GM19351 (cell line): ENCODE data around the gene LTBP1.

ENCODE experiments used
- ATAC-seq: cut with Tn5 transposase; IDR thresholded peaks from one replicate; pipeline ENCODE4 v1.9.1; 2021; ENCODE audit warnings: mild to moderate bottlenecking, moderate library complexity; ENCODE audit not compliant: unreplicated experiment

LTBP1 gene

GRCh38 chr2:33242845-33243244 is 296.1 kb downstream of the LTBP1 start:
- ATAC-seq, result no peak

GRCh38 chr2:33246432-33246831 is 299.7 kb downstream of the LTBP1 start:
- ATAC-seq, result no peak

- ATAC-seq, result no peak
Observed at GRCh38 chr2:33247365-33247764, 300.6 kb downstream of the LTBP1 start.

GRCh38 chr2:33250417-33251029 is 303.8 kb downstream of the LTBP1 start:
- ATAC-seq, result no peak

GRCh38 chr2:33256162-33256755 is 309.5 kb downstream of the LTBP1 start:
- ATAC-seq, result no peak

GRCh38 chr2:33258387-33258786 is 311.6 kb downstream of the LTBP1 start:
- no peak for ATAC-seq

GRCh38 chr2:33262097-33262496 is 315.3 kb downstream of the LTBP1 start:
- no peak for ATAC-seq

- no peak for ATAC-seq
Observed at GRCh38 chr2:33264766-33265165, 318.0 kb downstream of the LTBP1 start.

- no peak for ATAC-seq
Observed at GRCh38 chr2:33265584-33266338, 319.0 kb downstream of the LTBP1 start.

GRCh38 chr2:33266467-33266866 is 319.7 kb downstream of the LTBP1 start:
- no peak for ATAC-seq

- no peak for ATAC-seq
Observed at GRCh38 chr2:33267043-33267442, 320.3 kb downstream of the LTBP1 start.

- no peak for ATAC-seq
Observed at GRCh38 chr2:33267756-33268155, 321.0 kb downstream of the LTBP1 start.

- no peak for ATAC-seq
Observed at GRCh38 chr2:33268246-33268831, 321.6 kb downstream of the LTBP1 start.

- peak; percentile 95 for ATAC-seq
Observed at GRCh38 chr2:33272001-33272400, 325.2 kb downstream of the LTBP1 start.

- ATAC-seq, result no peak
Observed at GRCh38 chr2:33273479-33273878, 326.7 kb downstream of the LTBP1 start.

- ATAC-seq, result no peak
Observed at GRCh38 chr2:33274524-33274923, 327.8 kb downstream of the LTBP1 start.

GRCh38 chr2:33275689-33276444 is 329.1 kb downstream of the LTBP1 start:
- ATAC-seq, result peak; percentile 32

- ATAC-seq, result no peak
Observed at GRCh38 chr2:33277002-33277426, 330.3 kb downstream of the LTBP1 start.

- ATAC-seq, result no peak
Observed at GRCh38 chr2:33278245-33278943, 331.6 kb downstream of the LTBP1 start.

GRCh38 chr2:33284287-33284686 is 337.5 kb downstream of the LTBP1 start:
- ATAC-seq, result no peak
